ENCODE measurements around the gene KIAA1755. TPM values are rescaled to one million over a fixed set of nuclear protein-coding genes. Genes with fewer than 3 reads are reported as not detected.

The KIAA1755 gene
- total and polyA plus RNA-seq, 2 of the 4 experiments (the other 2 are of a cell fraction), result 2.5 to 5.1 TPM

GRCh38 chr20:38293491-38294065 lies 33.0 kb upstream of the KIAA1755 start:
- no peak overlapping the region for H2BK15ac ChIP-seq (ENCODE audit: low read depth, low read length)
- no peak overlapping the region for H3K18ac ChIP-seq (ENCODE audit: low read depth, low read length)
- no peaks in the 10 kb centered on the region for H3K79me1 ChIP-seq (ENCODE audit: low read depth in 1 of 2, low read length in 2 of 2)
- H2AK5ac ChIP-seq (ENCODE audit: low read depth, low read length), result no peak overlapping the region
- H3K9ac ChIP-seq (ENCODE audit: low read depth, low read length), result no peak overlapping the region
- H2BK20ac ChIP-seq (ENCODE audit: low read depth, low read length), result no peak overlapping the region
- H2BK5ac ChIP-seq (ENCODE audit: low read depth, low read length, poor library complexity, severe bottlenecking), result no peak overlapping the region
- no peak overlapping the region for H3K4me3 ChIP-seq (ENCODE audit: insufficient read depth, low read depth, low read length)
- H4K20me1 ChIP-seq (ENCODE audit: insufficient read depth, low read length), result peaks cover 4% of the 10 kb centered on the region; the same call in 1 of the 2 replicates
- H3K4me2 ChIP-seq (ENCODE audit: low read depth, low read length), result no peak overlapping the region
- H4K91ac ChIP-seq (ENCODE audit: insufficient read depth, low read depth, low read length), result no peak overlapping the region
- no peak overlapping the region for H3K4ac ChIP-seq (ENCODE audit: low read depth, low read length)
- dilution Hi-C loops (cut with HindIII; ENCODE audit: low sequenced_read_pairs, unreplicated experiment), result no loop called here
- no peak overlapping the region for H3K14ac ChIP-seq (replicated peaks; ENCODE audit: low read depth, low read length)
- intact Hi-C loops (cut with micrococcal nuclease), result no loop called here
- no TSS peak for BruUV-seq (replicated peaks)
- ChIA-PET POLR2A (ENCODE audit: unreplicated experiment) (no interaction called here), CTCF (no interaction called here)
- H2AK9ac ChIP-seq (replicated peaks; ENCODE audit: low read depth, low read length, poor library complexity), result no peak overlapping the region
- ATAC-seq (ENCODE audit: low read depth), result no peak
- no peak overlapping the region for H3K27ac ChIP-seq (ENCODE audit: insufficient read depth, low read length)
- 100% methylated on average over 1 of the region's 7 CpGs; no CpG with 5 or more reads in 1 of the 2 experiments for WGBS, 2 experiments (ENCODE audit: extremely low coverage in 2 of 2, insufficient read length in 1 of 2)
- in situ Hi-C loops (cut with MboI; ENCODE audit: low sequenced_read_pairs), result no loop called here
- no peak overlapping the region for H2BK120ac ChIP-seq (ENCODE audit: low read depth, low read length)
- no peak overlapping the region for H3K56ac ChIP-seq (ENCODE audit: extremely low read depth, insufficient read depth, low read length)
- no peak overlapping the region for H4K8ac ChIP-seq (ENCODE audit: low read depth in 2 of 2, low read length in 2 of 2)
- H4K5ac ChIP-seq (ENCODE audit: low read depth, low read length), result no peak overlapping the region
- TF ChIP-seq MAZ (IDR thresholded peaks at IDR 0.05; ENCODE audit: borderline replicate concordance, low read depth, low read length) (no peak), BHLHE40 (IDR thresholded peaks at IDR 0.05; ENCODE audit: low read depth, low read length) (no peak), MXI1 (IDR thresholded peaks at IDR 0.05; ENCODE audit: borderline replicate concordance, low read depth, low read length) (no peak)
- H3K9me1 ChIP-seq (ENCODE audit: insufficient read depth, low read length), result peaks cover 3% of the 10 kb centered on the region; the same call in 1 of the 2 replicates
- DNase-seq, result no peak
- H3K36me3 ChIP-seq (ENCODE audit: control insufficient read depth, insufficient read depth, low read length), result no peaks in the 10 kb centered on the region
- no peaks in the 10 kb centered on the region for H3K9me3 ChIP-seq (ENCODE audit: control insufficient read depth, insufficient read depth, low read length)
- no peak overlapping the region for H2AFZ ChIP-seq (replicated peaks; ENCODE audit: low read length, poor library complexity)
- H3K27me3 ChIP-seq (ENCODE audit: control insufficient read depth, insufficient read depth, low read length), result peaks cover 4% of the 10 kb centered on the region
- H3K23ac ChIP-seq (ENCODE audit: low read depth, low read length), result no peak overlapping the region
- peaks cover 8% of the 10 kb centered on the region for H3K4me1 ChIP-seq (ENCODE audit: control insufficient read depth, insufficient read depth, low read length)

All from IMR-90 (cell line).